Measurements from ENCODE around the gene REM2.

Gene REM2

DNA sequence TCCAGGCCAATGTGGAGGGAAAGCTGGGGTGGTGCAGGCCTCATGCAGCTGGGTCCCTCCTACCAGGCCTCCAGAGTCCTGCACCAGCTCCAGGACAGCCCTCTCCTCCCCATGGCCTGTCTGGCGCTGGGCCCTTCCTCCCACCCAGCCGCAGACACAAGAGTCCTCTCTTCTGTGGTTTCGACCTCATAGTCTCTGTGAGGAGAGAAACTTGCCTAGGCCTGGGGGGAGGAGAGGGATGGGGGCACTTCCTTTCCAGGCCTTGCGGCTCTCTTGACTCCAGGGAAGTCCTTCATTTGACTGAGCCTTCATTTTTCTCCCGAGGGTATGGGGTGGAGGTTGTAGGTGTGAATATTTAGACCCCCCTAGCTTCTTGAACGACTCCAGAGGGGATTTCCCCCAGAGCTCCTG, 44.4 kb upstream of the REM2 start:
- TF ChIP-seq REST (IDR thresholded peaks at IDR 0.05; ENCODE audit: insufficient read depth in 1 of 2, low read depth in 2 of 2, low read length in 2 of 2) (no peak), TAF1 (IDR thresholded peaks at IDR 0.05; ENCODE audit: borderline replicate concordance, insufficient read depth, low read length) (no peak), SIN3A (IDR thresholded peaks at IDR 0.05; ENCODE audit: borderline replicate concordance, insufficient read depth, low read length) (no peak), FOXP2 (optimal IDR thresholded peaks at IDR 0.05; ENCODE audit: borderline replicate concordance, extremely low read depth, extremely low read length, insufficient read depth) (no peak), POLR2AphosphoS5 (IDR thresholded peaks at IDR 0.05; ENCODE audit: low read depth, low read length) (no peak)

- TF ChIP-seq FOXP2 (optimal IDR thresholded peaks at IDR 0.05; ENCODE audit: borderline replicate concordance, extremely low read depth, extremely low read length, insufficient read depth): no peak
- TF ChIP-seq SIN3A (IDR thresholded peaks at IDR 0.05; ENCODE audit: borderline replicate concordance, insufficient read depth, low read length): no peak
- TF ChIP-seq TAF1 (IDR thresholded peaks at IDR 0.05; ENCODE audit: borderline replicate concordance, insufficient read depth, low read length): no peak
These were observed 43.8 kb upstream of the REM2 start for GRCh38 chr14:22839159-22839779.

- TF ChIP-seq FOXP2 (optimal IDR thresholded peaks at IDR 0.05; ENCODE audit: borderline replicate concordance, extremely low read depth, extremely low read length, insufficient read depth) (no peak), POLR2AphosphoS5 (IDR thresholded peaks at IDR 0.05; ENCODE audit: low read depth, low read length) (no peak), SIN3A (IDR thresholded peaks at IDR 0.05; ENCODE audit: borderline replicate concordance, insufficient read depth, low read length) (no peak), TAF1 (IDR thresholded peaks at IDR 0.05; ENCODE audit: borderline replicate concordance, insufficient read depth, low read length) (no peak), REST (IDR thresholded peaks at IDR 0.05; ENCODE audit: insufficient read depth in 1 of 2, low read depth in 2 of 2, low read length in 2 of 2) (no peak)
These were observed 41.7 kb upstream of the REM2 start for GRCh38 chr14:22841311-22841710.

GRCh38 chr14:22841769-22842168, 41.3 kb upstream of the REM2 start:
- TF ChIP-seq POLR2AphosphoS5 (IDR thresholded peaks at IDR 0.05; ENCODE audit: low read depth, low read length) (no peak), SIN3A (IDR thresholded peaks at IDR 0.05; ENCODE audit: borderline replicate concordance, insufficient read depth, low read length) (no peak), TAF1 (IDR thresholded peaks at IDR 0.05; ENCODE audit: borderline replicate concordance, insufficient read depth, low read length) (no peak), FOXP2 (optimal IDR thresholded peaks at IDR 0.05; ENCODE audit: borderline replicate concordance, extremely low read depth, extremely low read length, insufficient read depth) (no peak), REST (IDR thresholded peaks at IDR 0.05; ENCODE audit: insufficient read depth in 1 of 2, low read depth in 2 of 2, low read length in 2 of 2) (no peak)

DNA sequence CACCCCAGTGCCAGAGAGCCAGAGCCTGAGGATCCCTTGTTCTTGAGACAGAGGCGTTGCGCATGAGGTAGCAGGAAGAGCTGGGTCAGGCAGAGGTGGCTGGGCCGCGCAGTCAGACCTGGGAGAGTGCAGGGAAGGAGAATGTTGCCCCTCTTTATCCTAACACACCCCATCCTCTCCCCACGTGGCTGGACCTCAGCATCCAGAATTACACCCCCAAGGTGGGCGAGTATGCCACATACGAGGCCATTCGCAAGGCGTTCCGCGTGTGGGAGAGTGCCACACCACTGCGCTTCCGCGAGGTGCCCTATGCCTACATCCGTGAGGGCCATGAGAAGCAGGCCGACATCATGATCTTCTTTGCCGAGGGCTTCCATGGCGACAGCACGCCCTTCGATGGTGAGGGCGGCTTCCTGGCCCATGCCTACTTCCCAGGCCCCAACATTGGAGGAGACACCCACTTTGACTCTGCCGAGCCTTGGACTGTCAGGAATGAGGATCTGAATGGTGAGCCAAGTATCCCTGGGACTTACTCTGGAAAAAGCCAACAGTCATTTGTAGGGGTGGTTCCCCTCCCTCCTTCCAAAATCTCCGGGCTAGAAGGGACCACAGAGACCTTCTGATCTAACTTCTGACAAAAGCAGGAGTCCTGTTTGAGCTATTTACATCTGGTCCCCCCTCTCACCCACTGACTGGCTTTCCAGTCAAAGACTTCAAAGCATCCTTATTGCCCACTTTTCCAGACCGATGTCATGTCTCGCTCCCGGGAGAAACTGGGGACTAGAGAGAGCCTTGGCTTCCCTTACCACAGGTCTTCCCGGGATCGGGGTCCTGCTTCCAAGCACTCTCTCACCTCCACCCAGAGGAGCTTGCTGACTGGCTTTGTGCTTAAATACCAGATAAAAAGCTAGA, 40.6 kb upstream of the REM2 start:
- TF ChIP-seq FOXP2 (optimal IDR thresholded peaks at IDR 0.05; ENCODE audit: borderline replicate concordance, extremely low read depth, extremely low read length, insufficient read depth): no peak
- TF ChIP-seq TAF1 (IDR thresholded peaks at IDR 0.05; ENCODE audit: borderline replicate concordance, insufficient read depth, low read length): no peak
- no peak for TF ChIP-seq POLR2AphosphoS5 (IDR thresholded peaks at IDR 0.05; ENCODE audit: low read depth, low read length)
- TF ChIP-seq SIN3A (IDR thresholded peaks at IDR 0.05; ENCODE audit: borderline replicate concordance, insufficient read depth, low read length): no peak
- no peak for TF ChIP-seq REST (IDR thresholded peaks at IDR 0.05; ENCODE audit: insufficient read depth in 1 of 2, low read depth in 2 of 2, low read length in 2 of 2)
